ENCODE results near the gene CRCP.
"Not testable (repeated sequence)": the region's sequence is repeated elsewhere in the genome, so short reads cannot be mapped to it uniquely, and the experiment has no call there.

CRCP gene

GRCh38 chr7:66156035-66156434 is 41.4 kb downstream of the CRCP start:
- DNase-seq (ENCODE audit: low spot score), result not testable (repeated sequence)

- no peak for DNase-seq (ENCODE audit: low spot score)
These were observed 42.4 kb downstream of the CRCP start for GRCh38 chr7:66157060-66157459.

GRCh38 chr7:66162622-66163021 is 48.0 kb downstream of the CRCP start:
- no peak for DNase-seq (ENCODE audit: low spot score)

- no peak for DNase-seq (ENCODE audit: low spot score)
These were observed 48.6 kb downstream of the CRCP start for GRCh38 chr7:66163186-66163610.

- DNase-seq (ENCODE audit: low spot score), result no peak
These were observed 49.7 kb downstream of the CRCP start for GRCh38 chr7:66164356-66164755.

- no peak for DNase-seq (ENCODE audit: low spot score)
These were observed 53.2 kb downstream of the CRCP start for GRCh38 chr7:66167773-66168387.

GRCh38 chr7:66169616-66170015 is 55.0 kb downstream of the CRCP start:
- DNase-seq (ENCODE audit: low spot score), result no peak

- DNase-seq (ENCODE audit: low spot score), result no peak
These were observed 55.9 kb downstream of the CRCP start for GRCh38 chr7:66170309-66171231.

- DNase-seq (ENCODE audit: low spot score), result not testable (repeated sequence)
These were observed 58.1 kb downstream of the CRCP start for GRCh38 chr7:66172536-66173401.

- no peak for DNase-seq (ENCODE audit: low spot score)
These were observed 59.2 kb downstream of the CRCP start for GRCh38 chr7:66173856-66174255.

- DNase-seq (ENCODE audit: low spot score), result not testable (repeated sequence)
These were observed 60.4 kb downstream of the CRCP start for GRCh38 chr7:66175006-66175405.

- no peak for DNase-seq (ENCODE audit: low spot score)
These were observed 62.3 kb downstream of the CRCP start for GRCh38 chr7:66176914-66177313.

- no peak for DNase-seq (ENCODE audit: low spot score)
These were observed 63.6 kb downstream of the CRCP start for GRCh38 chr7:66178258-66178657.

- DNase-seq (ENCODE audit: low spot score), result no peak
These were observed 66.7 kb downstream of the CRCP start for GRCh38 chr7:66181329-66181728.

GRCh38 chr7:66181845-66182244 is 67.2 kb downstream of the CRCP start:
- DNase-seq (ENCODE audit: low spot score), result no peak

GRCh38 chr7:66182920-66183319 is 68.3 kb downstream of the CRCP start:
- no peak for DNase-seq (ENCODE audit: low spot score)

GRCh38 chr7:66183700-66184099 is 69.1 kb downstream of the CRCP start:
- DNase-seq (ENCODE audit: low spot score), result no peak

GRCh38 chr7:66185680-66186187 is 71.1 kb downstream of the CRCP start:
- DNase-seq (ENCODE audit: low spot score), result no peak

- no peak for DNase-seq (ENCODE audit: low spot score)
These were observed 72.3 kb downstream of the CRCP start for GRCh38 chr7:66186991-66187390.

GRCh38 chr7:66187905-66188304 is 73.3 kb downstream of the CRCP start:
- DNase-seq (ENCODE audit: low spot score), result no peak

GRCh38 chr7:66188645-66189044 is 74.0 kb downstream of the CRCP start:
- no peak for DNase-seq (ENCODE audit: low spot score)

All from cerebellar cortex (tissue), 1 donor.